HepG2 (cell line): ENCODE measurements around the gene AUH. TPM values are rescaled to one million over a fixed set of nuclear protein-coding genes. Genes with fewer than 3 reads are reported as not detected.

ENCODE experiments used
- ATAC-seq: fragments of 200-7000 bp; cut with Tn5 transposase; 3 replicates; pipeline ENCODE4 v1.9.1; 2020; ENCODE audit warnings: mild to moderate bottlenecking, moderate library complexity
- BruUV-seq: library from RNA; stranded (reverse); fragments of 400-500 nt; replicated peaks from 2 replicates; lab custom pipeline; 2021; lab: Mats Ljungman, UMichigan
- CTCF ChIA-PET: fragments of 300-600 bp; formaldehyde crosslinking; extraction: SDS; loops from one replicate; lab custom pipeline; 2021; ENCODE audit warnings: low total read pairs, inconsistent platforms, low intra/inter-chr PET ratio; lab: Yijun Ruan, JAX
- POLR2A ChIA-PET: fragments of 350-600 bp; sonication (Branson Sonifier 250); formaldehyde crosslinking; loops from one replicate; lab custom pipeline; 2020; ENCODE audit warnings: antibody characterized with exemption, inconsistent platforms; lab: Yijun Ruan, JAX
- DNase-seq: peaks from one replicate; pipeline ENCODE4 v3.0.0-alpha.2; 2015; ENCODE audit warnings: low spot score
- FAIRE-seq: peaks from 3 replicates; lab custom pipeline; 2011; peaks lifted over from hg19 to GRCh38; lab: Jason Lieb, UNC
- H2AFZ ChIP-seq: one replicate; pipeline ENCODE4 v1.6.1; 2011; ENCODE audit warnings: low read length, inconsistent platforms
- H3K27ac ChIP-seq: fragments of 300-600 bp; 3 replicates; pipeline ENCODE4 v1.8.0; 2011; ENCODE audit warnings: mixed run types, mild to moderate bottlenecking, mixed read lengths, low read length, inconsistent platforms; ENCODE audit not compliant: insufficient read depth; ENCODE audit errors: extremely low read length
- H3K27me3 ChIP-seq, 2 experiments: fragments of 200-600 bp in 1 of 2; 2 replicates in 1 of 2; 3 replicates in 1 of 2; pipeline versions ENCODE4 v1.6.0 to v1.8.0; 2011; ENCODE audit warnings: low read length in 2 of 2, mild to moderate bottlenecking in 2 of 2, moderate library complexity in 2 of 2, inconsistent platforms in 1 of 2; ENCODE audit not compliant: insufficient read depth in 2 of 2, control insufficient read depth in 1 of 2
- H3K36me3 ChIP-seq, 2 experiments: fragments of 200-600 bp in 1 of 2; replicated peaks in 1 of 2; 2 replicates in 1 of 2; 3 replicates in 1 of 2; pipeline versions ENCODE4 v1.5.1 to v1.8.0; 2011; ENCODE audit warnings: low read length in 2 of 2, inconsistent platforms in 1 of 2; ENCODE audit not compliant: insufficient read depth in 2 of 2, control insufficient read depth in 1 of 2
- H3K4me1 ChIP-seq: 2 replicates; pipeline ENCODE4 v1.5.1; 2012; ENCODE audit warnings: low read length, inconsistent platforms; ENCODE audit not compliant: insufficient read depth
- H3K4me2 ChIP-seq: 2 replicates; pipeline ENCODE4 v1.6.0; 2011; ENCODE audit warnings: low read depth, low read length, inconsistent platforms
- H3K4me3 ChIP-seq, 3 experiments: fragments of 200-600 bp in 1 of 3; sonication (generic), shearing (Covaris generic) in 1 of 3; replicated peaks in 1 of 3; 2 replicates each; pipeline ENCODE4 v1.5.1; 2011 to 2016; ENCODE audit warnings: low read length in 3 of 3, inconsistent platforms in 2 of 3, low read depth in 2 of 3, mild to moderate bottlenecking in 2 of 3, control low read depth in 1 of 3, mixed read lengths in 1 of 3; ENCODE audit not compliant: insufficient read depth in 1 of 3
- H3K79me2 ChIP-seq: one replicate; pipeline ENCODE4 v1.6.1; 2011; ENCODE audit warnings: low read length, inconsistent platforms; ENCODE audit not compliant: insufficient read depth
- H3K9ac ChIP-seq: 2 replicates; pipeline ENCODE4 v1.6.0; 2011; ENCODE audit warnings: mild to moderate bottlenecking, low read depth, low read length, inconsistent platforms; ENCODE audit not compliant: insufficient read depth
- H3K9me3 ChIP-seq: 2 replicates; pipeline ENCODE4 v1.5.1; 2012; ENCODE audit warnings: mild to moderate bottlenecking, low read length
- H4K20me1 ChIP-seq: 2 replicates; pipeline ENCODE4 v1.6.0; 2011; ENCODE audit warnings: inconsistent platforms, mild to moderate bottlenecking, low read length, moderate library complexity; ENCODE audit not compliant: insufficient read depth
- ARID5B ChIP-seq: IDR thresholded peaks from 2 replicates; pipeline ENCODE4 v1.4.0; 2020; ENCODE audit warnings: mild to moderate bottlenecking, missing genetic modification reagents
- DNMT3B ChIP-seq: conservative IDR thresholded peaks from 2 replicates; pipeline ENCODE4 v1.6.1; 2016; ENCODE audit warnings: missing biosample characterization, control low read depth
- FOXO1 ChIP-seq: sonication (generic); formaldehyde crosslinking; IDR thresholded peaks from 2 replicates; pipeline ENCODE4 v1.4.0; 2020; ENCODE audit warnings: missing genetic modification reagents
- MXD1 ChIP-seq: sonication (generic); formaldehyde crosslinking; IDR thresholded peaks from 2 replicates; pipeline ENCODE4 v1.4.0; 2020; ENCODE audit warnings: mild to moderate bottlenecking, missing genetic modification reagents
- MYNN ChIP-seq: sonication (generic); formaldehyde crosslinking; IDR thresholded peaks from 2 replicates; pipeline ENCODE4 v1.4.0; 2020; ENCODE audit warnings: mild to moderate bottlenecking, low read depth, missing genetic modification reagents
- NFAT5 ChIP-seq: sonication (generic); formaldehyde crosslinking; IDR thresholded peaks from 2 replicates; pipeline ENCODE4 v1.4.0; 2020; ENCODE audit warnings: missing genetic modification reagents
- NFIB ChIP-seq: sonication (generic); formaldehyde crosslinking; IDR thresholded peaks from 2 replicates; pipeline ENCODE4 v1.9.0; 2021; ENCODE audit warnings: missing genetic modification reagents, mild to moderate bottlenecking, borderline replicate concordance
- SAP130 ChIP-seq: IDR thresholded peaks from 2 replicates; pipeline ENCODE4 v1.6.1; 2016; ENCODE audit warnings: low read depth
- ZMYM2 ChIP-seq: sonication (generic); formaldehyde crosslinking; IDR thresholded peaks from 2 replicates; pipeline ENCODE4 v1.8.0; 2022; ENCODE audit warnings: mild to moderate bottlenecking, missing genetic modification reagents
- ZNF10 ChIP-seq: sonication (generic); formaldehyde crosslinking; IDR thresholded peaks from 2 replicates; pipeline ENCODE4 v1.4.0; 2020; ENCODE audit warnings: mild to moderate bottlenecking, low read depth, missing genetic modification reagents, borderline replicate concordance
- ZNF235 ChIP-seq: sonication (generic); formaldehyde crosslinking; IDR thresholded peaks from 2 replicates; pipeline ENCODE4 v1.8.1; 2023; ENCODE audit warnings: mild to moderate bottlenecking, missing genetic modification reagents, borderline replicate concordance
- ZNF383 ChIP-seq: sonication (generic); formaldehyde crosslinking; IDR thresholded peaks from 2 replicates; pipeline ENCODE4 v1.4.0; 2020; ENCODE audit warnings: missing genetic modification reagents, mild to moderate bottlenecking, borderline replicate concordance
- WGBS: methylation state at CpG from one replicate; pipeline ENCODE4 v1.1.6; 2017; ENCODE audit warnings: low lambda C conversion rate; 5-methylcytosine and 5-hydroxymethylcytosine counted together
- in situ Hi-C: cut with HindIII; loops from 2 replicates; pipeline ENCODE4 v1.10.0; 2017; ENCODE audit warnings: low pct_unique_long_range_greater_than_20kb; ENCODE audit not compliant: extremely low pct_ligation_motif_present
- intact Hi-C: fragments of 100-400 bp; cut with micrococcal nuclease; formaldehyde crosslinking; loops from one replicate; pipeline ENCODE4 v1.10.0; 2022; ENCODE audit not compliant: unreplicated experiment
- polyA plus RNA-seq, 8 experiments: library from polyadenylated mRNA; depleted of rRNA in 3 of 8; stranded (reverse) in 7 of 8; unstranded in 1 of 8; fragments of >200 nt; fragmentation: Illumina TruSeq in 4 of 8; extraction: Trizol in 4 of 8; gene quantifications; 2 replicates each; pipeline versions ENCODE4 v1.2.1 to v1.2.3, GENCODE V29; 2011 to 2016; ENCODE audit warnings: low read depth in 4 of 8, missing spikeins in 1 of 8, mixed read lengths in 1 of 8; ENCODE audit not compliant: insufficient read depth in 1 of 8
- total RNA-seq, 5 experiments: library from RNA; depleted of rRNA; stranded (reverse); fragments of >200 nt; fragmentation: Illumina TruSeq; extraction: Trizol; gene quantifications; 2 replicates each; pipeline ENCODE4 v1.2.3, GENCODE V29; 2016; ENCODE audit warnings: low read depth in 1 of 5
- TF ChIP-seq, protein P1 (sequence below): IDR thresholded peaks from 2 replicates; pipeline ENCODE4 v1.6.1; 2012; ENCODE audit warnings: inconsistent platforms
- TF ChIP-seq, protein P2 (sequence below): sonication (generic); formaldehyde crosslinking; IDR thresholded peaks from 2 replicates; pipeline ENCODE4 v1.4.0; 2020; ENCODE audit warnings: missing genetic modification reagents

The AUH gene
- total and polyA plus RNA-seq, 2 of the 13 experiments (the other 11 are each of a cell fraction or from before 2014, with no cell fraction given) = 25.8 to 31.9 TPM

DNA sequence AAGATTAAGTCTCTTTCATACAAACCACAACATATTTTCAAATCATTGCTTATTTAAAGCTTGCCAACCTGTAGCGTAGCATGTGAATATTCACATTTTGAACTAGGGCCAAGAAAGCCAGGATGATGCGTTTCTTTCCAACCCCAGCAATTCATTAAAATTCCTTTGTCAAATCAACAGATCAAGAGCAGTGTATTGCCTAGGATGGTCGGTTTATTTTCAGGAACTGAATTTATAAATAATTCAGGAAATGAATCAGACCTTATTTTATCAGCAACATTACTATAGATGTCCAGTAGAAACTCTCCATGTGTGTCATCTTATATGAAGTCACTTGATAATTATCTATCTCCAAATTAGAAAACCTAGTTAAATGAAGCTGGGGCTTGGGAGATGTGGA lies 13.2 kb upstream of the AUH start:
- BruUV-seq = no TSS peak
- H3K27me3 ChIP-seq = no peaks in the 10 kb centered on the region
- no peak for FAIRE-seq
- no peak for DNase-seq
- no peak for ATAC-seq
- no peaks in the 10 kb centered on the region for H3K79me2 ChIP-seq
- no peak overlapping the region for H2AFZ ChIP-seq
- H3K9ac ChIP-seq = no peak overlapping the region
- H3K9me3 ChIP-seq = peaks cover 9% of the 10 kb centered on the region
- WGBS = 67% methylated on average over 3 of the region's 3 CpGs
- intact Hi-C loops = no loop called here
- CTCF ChIA-PET = no interaction called here
- H3K36me3 ChIP-seq = no peaks in the 10 kb centered on the region
- no peaks in the 10 kb centered on the region for H4K20me1 ChIP-seq
- no peak overlapping the region for H3K4me2 ChIP-seq
- no peak overlapping the region for H3K27ac ChIP-seq
- in situ Hi-C loops = no loop called here
- H3K4me3 ChIP-seq = no peak overlapping the region
- peaks cover 10% of the 10 kb centered on the region for H3K4me1 ChIP-seq
- POLR2A ChIA-PET = no interaction called here
- no peak for TF ChIP-seq ZNF235 (CRISPR knock-in tag)
- TF ChIP-seq MXD1 = no peak
- no peak for TF ChIP-seq SAP130 (CRISPR knock-in tag)
- no peak for TF ChIP-seq ZNF383 (CRISPR knock-in tag)
- TF ChIP-seq, protein P1, sequence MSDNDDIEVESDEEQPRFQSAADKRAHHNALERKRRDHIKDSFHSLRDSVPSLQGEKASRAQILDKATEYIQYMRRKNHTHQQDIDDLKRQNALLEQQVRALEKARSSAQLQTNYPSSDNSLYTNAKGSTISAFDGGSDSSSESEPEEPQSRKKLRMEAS = no peak
- TF ChIP-seq ARID5B (CRISPR knock-in tag) = no peak
- no peak for TF ChIP-seq NFAT5 (CRISPR knock-in tag)
- TF ChIP-seq NFIB (CRISPR knock-in tag) = no peak
- TF ChIP-seq, protein P2, sequence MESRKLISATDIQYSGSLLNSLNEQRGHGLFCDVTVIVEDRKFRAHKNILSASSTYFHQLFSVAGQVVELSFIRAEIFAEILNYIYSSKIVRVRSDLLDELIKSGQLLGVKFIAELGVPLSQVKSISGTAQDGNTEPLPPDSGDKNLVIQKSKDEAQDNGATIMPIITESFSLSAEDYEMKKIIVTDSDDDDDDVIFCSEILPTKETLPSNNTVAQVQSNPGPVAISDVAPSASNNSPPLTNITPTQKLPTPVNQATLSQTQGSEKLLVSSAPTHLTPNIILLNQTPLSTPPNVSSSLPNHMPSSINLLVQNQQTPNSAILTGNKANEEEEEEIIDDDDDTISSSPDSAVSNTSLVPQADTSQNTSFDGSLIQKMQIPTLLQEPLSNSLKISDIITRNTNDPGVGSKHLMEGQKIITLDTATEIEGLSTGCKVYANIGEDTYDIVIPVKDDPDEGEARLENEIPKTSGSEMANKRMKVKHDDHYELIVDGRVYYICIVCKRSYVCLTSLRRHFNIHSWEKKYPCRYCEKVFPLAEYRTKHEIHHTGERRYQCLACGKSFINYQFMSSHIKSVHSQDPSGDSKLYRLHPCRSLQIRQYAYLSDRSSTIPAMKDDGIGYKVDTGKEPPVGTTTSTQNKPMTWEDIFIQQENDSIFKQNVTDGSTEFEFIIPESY (CRISPR knock-in tag) = no peak
- TF ChIP-seq ZMYM2 (CRISPR knock-in tag) = no peak
- no peak for TF ChIP-seq MYNN (CRISPR knock-in tag)
- TF ChIP-seq ZNF10 = no peak
- TF ChIP-seq FOXO1 (CRISPR knock-in tag) = no peak
- no peak for TF ChIP-seq DNMT3B (CRISPR knock-in tag)
